ENCODE results near the gene RGS16. TPM values are rescaled to one million over a fixed set of nuclear protein-coding genes. Genes with fewer than 3 reads are reported as not detected.

Gene RGS16
- total and polyA plus RNA-seq, 2 of the 13 experiments (the other 11 are each of a cell fraction or from before 2014, with no cell fraction given): not detected

GRCh38 chr1:182595641-182596240 lies 8.4 kb downstream of the RGS16 start:
- CTCF ChIA-PET (ENCODE audit: low intra/inter-chr PET ratio, low total read pairs): interaction anchor here (1.4 to 1.8 kb wide), 2 partner anchors 189 to 510 kb away, joined by 3 to 11 read pairs; no protein-coding TSS in a partner anchor
- TF ChIP-seq STAG1 (CRISPR knock-in tag; IDR thresholded peaks at IDR 0.05) (peak; percentile 54), LCORL (IDR thresholded peaks at IDR 0.05) (no peak), LCORL (CRISPR knock-in tag; IDR thresholded peaks at IDR 0.05) (no peak), NCOA2 (CRISPR knock-in tag; IDR thresholded peaks at IDR 0.05) (no peak), NFRKB (IDR thresholded peaks at IDR 0.05) (no peak), ARNTL (CRISPR knock-in tag; IDR thresholded peaks at IDR 0.05) (no peak), U2AF1 (optimal IDR thresholded peaks at IDR 0.05; ENCODE audit: low read depth, low read length) (no peak), SCMH1 (CRISPR knock-in tag; IDR thresholded peaks at IDR 0.05; ENCODE audit: borderline replicate concordance) (no peak), IRF1 (CRISPR knock-in tag; IDR thresholded peaks at IDR 0.05; ENCODE audit: low read depth) (no peak), TIGD3 (CRISPR knock-in tag; IDR thresholded peaks at IDR 0.05; ENCODE audit: borderline replicate concordance) (no peak), ZXDC (CRISPR knock-in tag; IDR thresholded peaks at IDR 0.05) (no peak), CTCF (CRISPR knock-in tag; IDR thresholded peaks at IDR 0.05) (peak; percentile 68), HNF4G (IDR thresholded peaks at IDR 0.05; ENCODE audit: borderline replicate concordance, low read depth, low read length) (no peak), HNF4G (CRISPR knock-in tag; IDR thresholded peaks at IDR 0.05; ENCODE audit: borderline replicate concordance, low read depth) (no peak), PCBP1 (IDR thresholded peaks at IDR 0.05; ENCODE audit: borderline replicate concordance, low read depth, low read length) (no peak), ZNF768 (CRISPR knock-in tag; IDR thresholded peaks at IDR 0.05) (no peak), KLF13 (CRISPR knock-in tag; IDR thresholded peaks at IDR 0.05) (no peak), KDM5B (CRISPR knock-in tag; IDR thresholded peaks at IDR 0.05; ENCODE audit: borderline replicate concordance) (no peak)

More at GRCh38 chr1:182595641-182596240, 8.4 kb downstream of the RGS16 start:
- Histone ChIP-seq H3K27ac (ENCODE audit: extremely low read length, insufficient read depth, low read length) (no peak overlapping the region), H4K20me1 (ENCODE audit: insufficient read depth, low read length) (no peaks in the 10 kb centered on the region), H3K4me1 (ENCODE audit: insufficient read depth, low read length) (no peaks in the 10 kb centered on the region), H3K27me3 (ENCODE audit: control insufficient read depth in 1 of 2, insufficient read depth in 2 of 2, low read length in 2 of 2) (no peaks in the 10 kb centered on the region; a peak in 1 of 5 replicates), H3K79me2 (ENCODE audit: insufficient read depth, low read length) (no peaks in the 10 kb centered on the region), H3K36me3 (replicated peaks in 1 of 2; ENCODE audit: control insufficient read depth in 1 of 2, insufficient read depth in 2 of 2, low read length in 2 of 2) (no peaks in the 10 kb centered on the region), H3K4me3 (replicated peaks in 1 of 3; ENCODE audit: insufficient read depth in 1 of 3, low read depth in 2 of 3, low read length in 3 of 3) (no peak overlapping the region), H2AFZ (ENCODE audit: low read length) (no peak overlapping the region), H3K4me2 (ENCODE audit: low read depth, low read length) (no peak overlapping the region), H3K9me3 (ENCODE audit: low read length) (no peaks in the 10 kb centered on the region), H3K9ac (ENCODE audit: insufficient read depth, low read depth, low read length) (no peak overlapping the region)
- in situ Hi-C loops (cut with HindIII; ENCODE audit: extremely low pct_ligation_motif_present, low pct_unique_long_range_greater_than_20kb) (loop anchor here (10.0 kb wide), 1 partner anchor 151 kb away; no protein-coding TSS in a partner anchor), intact Hi-C loops (cut with micrococcal nuclease; ENCODE audit: unreplicated experiment) (loop anchor here (5.0 kb wide), 1 partner anchor 148 kb away; no protein-coding TSS in a partner anchor)
- DNase-seq (ENCODE audit: low spot score): peak; percentile 30
- POLR2A ChIA-PET: no interaction called here
- peak; percentile 62 for ATAC-seq
- no TSS peak for BruUV-seq (replicated peaks)
- 26% methylated on average over 4 of the region's 4 CpGs for WGBS (ENCODE audit: low lambda C conversion rate)
- FAIRE-seq: peak; percentile 83
